ENCODE data around the gene NOL4. TPM values are rescaled to one million over a fixed set of nuclear protein-coding genes. Genes with fewer than 3 reads are reported as not detected.

The NOL4 gene
- polyA plus RNA-seq, 3 donors = not detected

DNA sequence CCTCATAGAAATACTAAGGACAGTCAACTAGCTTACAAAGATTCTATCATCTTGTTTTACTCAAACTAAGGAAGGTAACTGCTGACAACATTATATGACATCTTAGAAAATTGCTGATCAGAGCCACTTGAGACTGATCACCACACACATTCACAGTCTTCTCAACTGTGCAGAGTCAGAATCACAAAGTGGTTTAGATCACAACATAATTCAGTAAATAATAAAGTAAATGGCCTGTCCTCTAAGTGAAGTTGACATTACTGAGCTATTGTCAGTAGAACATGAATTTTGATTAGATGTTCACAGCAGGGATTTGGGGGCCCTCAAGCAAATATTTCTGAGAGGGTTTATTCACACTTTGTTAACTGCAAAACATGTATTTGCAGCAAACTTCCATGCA lies 28.5 kb downstream of the NOL4 start:
- H2AFZ ChIP-seq (ENCODE audit: insufficient read depth, low read depth, low read length, poor library complexity, severe bottlenecking) = no peak overlapping the region
- H3K27ac Mint-ChIP-seq = no peak overlapping the region
- intact Hi-C loops (cut with micrococcal nuclease) = no loop called here
- H3K4me3 ChIP-seq (replicated peaks in 1 of 3; ENCODE audit: low read depth in 2 of 3, low read length in 3 of 3) = no peak overlapping the region
- H3K4me2 ChIP-seq (replicated peaks; ENCODE audit: extremely low read depth, low read length, poor library complexity, severe bottlenecking) = no peak overlapping the region
- no peaks in the 10 kb centered on the region for H3K79me2 ChIP-seq (ENCODE audit: insufficient read depth, low read length)
- no peaks in the 10 kb centered on the region for H3K27me3 ChIP-seq (ENCODE audit: control insufficient read depth in 2 of 2, insufficient read depth in 2 of 2, low read length in 2 of 2)
- no peaks in the 10 kb centered on the region for H3K36me3 Mint-ChIP-seq
- H3K4me3 Mint-ChIP-seq = no peak overlapping the region
- no peaks in the 10 kb centered on the region for H4K20me1 ChIP-seq (ENCODE audit: insufficient read depth, low read length)
- peaks cover 0 to 1% (median 0%) of the 10 kb centered on the region in 3 donors for H3K27me3 Mint-ChIP-seq (ENCODE audit: low read depth in 3 of 3)
- no peaks in the 10 kb centered on the region for H3K4me1 ChIP-seq (ENCODE audit: control insufficient read depth in 1 of 2, insufficient read depth in 2 of 2, low read length in 2 of 2)
- H3K27ac ChIP-seq (ENCODE audit: low read depth in 1 of 2, low read length in 2 of 2) = no peak overlapping the region
- H3K36me3 ChIP-seq (replicated peaks in 1 of 2; ENCODE audit: control insufficient read depth in 1 of 2, insufficient read depth in 2 of 2, low read length in 2 of 2) = no peaks in the 10 kb centered on the region
- H3K9me3 ChIP-seq (replicated peaks in 1 of 2; ENCODE audit: control insufficient read depth in 1 of 2, insufficient read depth in 1 of 2, low read length in 2 of 2) = no peaks in the 10 kb centered on the region
- no peak for DNase-seq
- H3K4me1 Mint-ChIP-seq = no peaks in the 10 kb centered on the region
- no peak overlapping the region for H3K9ac ChIP-seq (ENCODE audit: insufficient read depth, low read length, poor library complexity, severe bottlenecking)
- H3K9me3 Mint-ChIP-seq = peaks cover 0 to 2% (median 0%) of the 10 kb centered on the region in 7 donors
- TF ChIP-seq, protein P1, sequence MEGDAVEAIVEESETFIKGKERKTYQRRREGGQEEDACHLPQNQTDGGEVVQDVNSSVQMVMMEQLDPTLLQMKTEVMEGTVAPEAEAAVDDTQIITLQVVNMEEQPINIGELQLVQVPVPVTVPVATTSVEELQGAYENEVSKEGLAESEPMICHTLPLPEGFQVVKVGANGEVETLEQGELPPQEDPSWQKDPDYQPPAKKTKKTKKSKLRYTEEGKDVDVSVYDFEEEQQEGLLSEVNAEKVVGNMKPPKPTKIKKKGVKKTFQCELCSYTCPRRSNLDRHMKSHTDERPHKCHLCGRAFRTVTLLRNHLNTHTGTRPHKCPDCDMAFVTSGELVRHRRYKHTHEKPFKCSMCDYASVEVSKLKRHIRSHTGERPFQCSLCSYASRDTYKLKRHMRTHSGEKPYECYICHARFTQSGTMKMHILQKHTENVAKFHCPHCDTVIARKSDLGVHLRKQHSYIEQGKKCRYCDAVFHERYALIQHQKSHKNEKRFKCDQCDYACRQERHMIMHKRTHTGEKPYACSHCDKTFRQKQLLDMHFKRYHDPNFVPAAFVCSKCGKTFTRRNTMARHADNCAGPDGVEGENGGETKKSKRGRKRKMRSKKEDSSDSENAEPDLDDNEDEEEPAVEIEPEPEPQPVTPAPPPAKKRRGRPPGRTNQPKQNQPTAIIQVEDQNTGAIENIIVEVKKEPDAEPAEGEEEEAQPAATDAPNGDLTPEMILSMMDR (IDR thresholded peaks at IDR 0.05) = no peak

- Histone ChIP-seq H3K27ac (ENCODE audit: low read depth in 1 of 2, low read length in 2 of 2) (no peak overlapping the region), H3K4me2 (replicated peaks; ENCODE audit: extremely low read depth, low read length, poor library complexity, severe bottlenecking) (no peak overlapping the region), H3K4me1 (ENCODE audit: control insufficient read depth in 1 of 2, insufficient read depth in 2 of 2, low read length in 2 of 2) (no peaks in the 10 kb centered on the region), H2AFZ (ENCODE audit: insufficient read depth, low read depth, low read length, poor library complexity, severe bottlenecking) (no peak overlapping the region), H3K9ac (ENCODE audit: insufficient read depth, low read length, poor library complexity, severe bottlenecking) (no peak overlapping the region), H3K27me3 (ENCODE audit: control insufficient read depth in 2 of 2, insufficient read depth in 2 of 2, low read length in 2 of 2) (no peaks in the 10 kb centered on the region), H4K20me1 (ENCODE audit: insufficient read depth, low read length) (no peaks in the 10 kb centered on the region), H3K36me3 (replicated peaks in 1 of 2; ENCODE audit: control insufficient read depth in 1 of 2, insufficient read depth in 2 of 2, low read length in 2 of 2) (no peaks in the 10 kb centered on the region), H3K9me3 (replicated peaks in 1 of 2; ENCODE audit: control insufficient read depth in 1 of 2, insufficient read depth in 1 of 2, low read length in 2 of 2) (no peaks in the 10 kb centered on the region), H3K4me3 (replicated peaks in 1 of 3; ENCODE audit: low read depth in 2 of 3, low read length in 3 of 3) (no peak overlapping the region), H3K79me2 (ENCODE audit: insufficient read depth, low read length) (no peaks in the 10 kb centered on the region)
- WGBS (ENCODE audit: insufficient coverage) = no CpG with 5 or more reads among the region's 3 CpGs
- Mint-ChIP-seq H3K36me3 (no peaks in the 10 kb centered on the region), H3K4me3 (no peak overlapping the region), H3K4me1 (no peaks in the 10 kb centered on the region), H3K27ac (no peak overlapping the region), H3K9me3 (peaks cover 0 to 2% (median 0%) of the 10 kb centered on the region in 7 donors), H3K27me3 (ENCODE audit: low read depth in 3 of 3) (peaks cover 0 to 1% (median 0%) of the 10 kb centered on the region in 3 donors)
- no peak for DNase-seq
- intact Hi-C loops (cut with micrococcal nuclease) = no loop called here
- TF ChIP-seq, protein P1 (IDR thresholded peaks at IDR 0.05) = no peak
Measured at GRCh38 chr18:34194239-34194638, 30.5 kb downstream of the NOL4 start.
